ENCODE measurements around the gene MRPL19. TPM values are rescaled to one million over a fixed set of nuclear protein-coding genes. Genes with fewer than 3 reads are reported as not detected.

Gene MRPL19
- 67.1 to 79.2 TPM (median 76.3 TPM) in 5 replicates for total RNA-seq (2022; extraction: Qiagen RNA extraction; ENCODE audit: low read depth)

DNA sequence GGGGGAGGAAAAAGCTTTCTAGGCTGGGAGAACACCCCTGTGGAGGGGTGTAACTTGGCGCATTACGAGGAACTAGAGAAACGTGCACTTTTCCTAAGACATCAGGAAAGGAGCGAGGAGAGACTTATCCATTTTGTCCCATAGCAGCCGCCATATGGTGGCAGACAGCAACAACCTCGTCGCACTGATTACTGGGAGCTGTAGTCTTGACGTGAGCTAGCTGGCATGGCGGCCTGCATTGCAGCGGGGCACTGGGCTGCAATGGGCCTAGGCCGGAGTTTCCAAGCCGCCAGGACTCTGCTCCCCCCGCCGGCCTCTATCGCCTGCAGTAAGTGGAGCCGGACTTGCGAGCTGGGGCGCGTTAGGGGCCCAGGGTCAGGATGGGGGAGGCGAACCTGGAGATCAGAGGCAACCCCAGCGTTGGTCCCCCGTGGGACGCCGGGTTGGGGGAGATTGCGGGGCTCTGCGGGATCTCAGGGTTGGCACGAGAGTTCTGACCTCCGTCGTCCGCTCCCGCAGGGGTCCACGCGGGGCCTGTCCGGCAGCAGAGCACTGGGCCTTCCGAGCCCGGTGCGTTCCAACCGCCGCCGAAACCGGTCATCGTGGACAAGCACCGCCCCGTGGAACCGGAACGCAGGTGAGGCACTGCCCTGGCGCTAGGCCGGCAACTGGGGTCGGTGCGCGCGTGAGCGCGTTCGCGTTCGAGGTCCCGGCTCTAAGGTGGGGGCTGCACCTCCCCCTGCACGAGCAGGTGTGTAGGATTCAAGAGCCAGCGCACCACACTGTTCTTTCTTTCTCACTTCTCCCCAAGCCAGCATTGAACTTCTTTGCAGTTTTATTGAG is at the start of gene MRPL19:
TSS of gene MRPL19 (plus strand) at position 201 of the 843 bp plus-strand sequence. CDS start at position 226, 25 bp downstream.

GRCh38 chr2:75710577-75711253 is 64.1 kb downstream of the MRPL19 start, which contains the start of gene GCFC2:
Gene GCFC2, minus strand, starts transcription at chr2:75710915. Its CDS starts 60 bp downstream, at chr2:75710855.

Other genes starting within 250 kb of the MRPL19 start
- 12.3 to 18.2 TPM (median 14.5 TPM) in 5 replicates for gene EVA1A, start 85.8 kb upstream of the MRPL19 start, total RNA-seq (2022; extraction: Qiagen RNA extraction; ENCODE audit: low read depth)
- 13.5 to 18.9 TPM (median 16.8 TPM) in 5 replicates for gene GCFC2, start 64.1 kb downstream of the MRPL19 start, total RNA-seq (2022; extraction: Qiagen RNA extraction; ENCODE audit: low read depth)

Data from A549 treated with RU486 at 1 μM for 4 hours (cell line).